GM23338 (cell line): ENCODE measurements around the gene THYN1. TPM values are rescaled to one million over a fixed set of nuclear protein-coding genes. Genes with fewer than 3 reads are reported as not detected.

ENCODE experiments used
- ATAC-seq: fragments of 200-7000 bp; cut with Tn5 transposase; 3 replicates; pipeline ENCODE4 v1.9.1; 2020
- DNase-seq: peaks from one replicate; pipeline ENCODE4 v3.0.0-alpha.2; 2015; ENCODE audit warnings: low spot score
- H2AFZ ChIP-seq: fragments of 200-600 bp; sonication (generic); 2 replicates; pipeline ENCODE4 v1.8.0; 2016; ENCODE audit warnings: antibody characterized with exemption, mild to moderate bottlenecking, moderate library complexity
- H3F3A ChIP-seq: fragments of 200-600 bp; sonication (generic); replicated peaks from 2 replicates; pipeline ENCODE4 v1.8.0; 2017; ENCODE audit warnings: antibody characterized with exemption, mixed run types, low read depth
- H3K27ac ChIP-seq: fragments of 200-600 bp; sonication (generic); 2 replicates; pipeline ENCODE4 v1.6.1; 2016; ENCODE audit warnings: low read depth
- H3K27me3 ChIP-seq: fragments of 200-600 bp; sonication (generic); 2 replicates; pipeline ENCODE4 v1.8.0; 2016; ENCODE audit warnings: mild to moderate bottlenecking, mixed run types, moderate library complexity; ENCODE audit not compliant: insufficient read depth
- H3K36me3 ChIP-seq: fragments of 200-600 bp; sonication (generic); 2 replicates; pipeline ENCODE4 v1.8.0; 2016; ENCODE audit warnings: mild to moderate bottlenecking; ENCODE audit not compliant: insufficient read depth
- H3K4me1 ChIP-seq: fragments of 200-600 bp; sonication (generic); 2 replicates; pipeline ENCODE4 v1.8.0; 2016; ENCODE audit warnings: mild to moderate bottlenecking, moderate library complexity; ENCODE audit not compliant: insufficient read depth
- H3K4me2 ChIP-seq: fragments of 200-600 bp; sonication (generic); 2 replicates; pipeline ENCODE4 v1.7.1; 2017; ENCODE audit warnings: mixed run types
- H3K4me3 ChIP-seq: fragments of 200-600 bp; sonication (generic); 2 replicates; pipeline ENCODE4 v1.6.1; 2016; ENCODE audit warnings: mixed run types
- H3K79me2 ChIP-seq: fragments of 200-600 bp; sonication (generic); replicated peaks from 2 replicates; pipeline ENCODE4 v1.8.0; 2017; ENCODE audit warnings: mild to moderate bottlenecking; ENCODE audit not compliant: insufficient read depth
- H3K9me2 ChIP-seq: fragments of 200-600 bp; sonication (generic); 2 replicates; pipeline ENCODE4 v1.8.0; 2017; ENCODE audit not compliant: insufficient read depth
- H4K20me1 ChIP-seq: fragments of 200-600 bp; sonication (generic); replicated peaks from 2 replicates; pipeline ENCODE4 v1.8.0; 2017; ENCODE audit warnings: mild to moderate bottlenecking; ENCODE audit not compliant: insufficient read depth
- H3K27ac Mint-ChIP-seq: 2 replicates; pipeline ENCODE4 v1.8.0; 2020; ENCODE audit warnings: inconsistent platforms, mild to moderate bottlenecking, moderate library complexity, mixed read lengths
- H3K27me3 Mint-ChIP-seq: 3 replicates; pipeline ENCODE4 v1.8.0; 2022; ENCODE audit warnings: low read depth, mild to moderate bottlenecking, moderate library complexity, mixed read lengths, inconsistent platforms; ENCODE audit not compliant: insufficient read depth, poor library complexity
- H3K36me3 Mint-ChIP-seq: 3 replicates; pipeline ENCODE4 v1.8.0; 2021; ENCODE audit warnings: low read depth, mild to moderate bottlenecking, inconsistent platforms, moderate library complexity, mixed read lengths
- H3K4me1 Mint-ChIP-seq: 3 replicates; pipeline ENCODE4 v1.8.0; 2020; ENCODE audit warnings: mild to moderate bottlenecking, inconsistent platforms, mixed read lengths
- H3K4me3 Mint-ChIP-seq: 3 replicates; pipeline ENCODE4 v1.8.0; 2021; ENCODE audit warnings: moderate library complexity, mild to moderate bottlenecking, inconsistent platforms, mixed read lengths
- H3K9me3 Mint-ChIP-seq: 3 replicates; pipeline ENCODE4 v1.8.0; 2020; ENCODE audit warnings: moderate library complexity, mild to moderate bottlenecking, inconsistent platforms, mixed read lengths
- CREB1 ChIP-seq: fragments of 250-450 bp; sonication (Bioruptor Pico); IDR thresholded peaks from 2 replicates; pipeline ENCODE4 v1.5.0; 2020; ENCODE audit warnings: low read depth, mild to moderate bottlenecking, moderate library complexity
- EZH2 ChIP-seq: fragments of 200-600 bp; sonication (generic); IDR thresholded peaks from one replicate; pipeline ENCODE4 v1.8.0; 2017; ENCODE audit warnings: antibody characterized with exemption, mild to moderate bottlenecking, low read depth; ENCODE audit not compliant: unreplicated experiment
- EZH2phosphoT487 ChIP-seq: fragments of 200-600 bp; sonication (generic); IDR thresholded peaks from one replicate; pipeline ENCODE4 v1.8.1; 2018; ENCODE audit warnings: antibody characterized with exemption; ENCODE audit not compliant: unreplicated experiment
- JUNB ChIP-seq: IDR thresholded peaks from one replicate; pipeline ENCODE4 v1.6.1; 2016; ENCODE audit warnings: antibody characterized with exemption; ENCODE audit not compliant: unreplicated experiment
- NANOG ChIP-seq: IDR thresholded peaks from 2 replicates; pipeline ENCODE4 v1.6.1; 2016; ENCODE audit warnings: antibody characterized with exemption, borderline replicate concordance
- POLR2AphosphoS5 ChIP-seq: IDR thresholded peaks from 2 replicates; pipeline ENCODE4 v1.6.1; 2016; ENCODE audit warnings: antibody characterized with exemption, low read depth
- STAT1 ChIP-seq: IDR thresholded peaks from one replicate; pipeline ENCODE4 v1.6.1; 2016; ENCODE audit warnings: antibody characterized with exemption; ENCODE audit not compliant: unreplicated experiment
- ZNF331 ChIP-seq: fragments of 250-450 bp; sonication (Bioruptor Pico); IDR thresholded peaks from 2 replicates; pipeline ENCODE4 v1.5.0; 2020; ENCODE audit warnings: low read depth, mild to moderate bottlenecking, moderate library complexity
- polyA plus RNA-seq: library from polyadenylated mRNA; unstranded; fragments of >200 nt; fragmentation: Nextera tagmentation; extraction: Ambion mirVana; gene quantifications from 2 replicates; pipeline ENCODE4 v1.2.1, GENCODE V29; 2016
- total RNA-seq: library from RNA; depleted of rRNA; stranded (reverse); fragments of >200 nt; shearing (Covaris generic); gene quantifications from 2 replicates; pipeline ENCODE4 v1.2.3, GENCODE V29; 2014
- TF ChIP-seq, protein P1 (sequence below): IDR thresholded peaks from one replicate; pipeline ENCODE4 v1.6.1; 2018; ENCODE audit warnings: antibody characterized with exemption; ENCODE audit not compliant: unreplicated experiment
- TF ChIP-seq, protein P2 (sequence below): IDR thresholded peaks from 2 replicates; pipeline ENCODE4 v1.6.1; 2016; ENCODE audit warnings: antibody characterized with exemption
- TF ChIP-seq, protein P3 (sequence below), 2 experiments: fragments of 200-600 bp in 1 of 2; sonication (generic) in 1 of 2; conservative IDR thresholded peaks; 2 replicates each; pipeline versions ENCODE4 v1.5.1 to v1.6.1; 2016 to 2017; ENCODE audit warnings: antibody characterized with exemption in 2 of 2, low read depth in 2 of 2, mild to moderate bottlenecking in 2 of 2, moderate library complexity in 1 of 2

Gene THYN1
- total and polyA plus RNA-seq, 2 experiments from 2014 or later: 116 to 216 TPM

DNA sequence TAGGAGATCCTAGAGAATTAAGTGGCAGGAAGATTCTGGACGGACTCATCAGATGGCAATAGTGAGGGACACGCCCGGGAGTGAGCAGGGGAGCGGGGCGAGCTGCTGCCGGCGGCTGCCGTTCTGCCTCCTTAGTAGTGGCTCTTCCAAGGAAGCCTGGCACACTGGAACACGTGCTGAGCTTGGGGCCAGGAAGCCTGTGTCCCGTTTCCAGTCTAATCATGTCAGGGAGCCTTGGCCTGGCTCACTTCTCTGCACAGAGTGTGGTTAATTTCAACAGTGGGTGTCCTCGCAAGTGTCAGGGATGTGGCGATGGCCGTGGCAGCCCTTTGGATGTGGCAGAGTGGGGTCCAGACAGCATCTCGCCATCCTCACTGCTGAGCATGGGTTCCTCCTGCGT, 39.5 kb upstream of the THYN1 start (continued):
- TF ChIP-seq NANOG: no peak
- TF ChIP-seq, protein P1, sequence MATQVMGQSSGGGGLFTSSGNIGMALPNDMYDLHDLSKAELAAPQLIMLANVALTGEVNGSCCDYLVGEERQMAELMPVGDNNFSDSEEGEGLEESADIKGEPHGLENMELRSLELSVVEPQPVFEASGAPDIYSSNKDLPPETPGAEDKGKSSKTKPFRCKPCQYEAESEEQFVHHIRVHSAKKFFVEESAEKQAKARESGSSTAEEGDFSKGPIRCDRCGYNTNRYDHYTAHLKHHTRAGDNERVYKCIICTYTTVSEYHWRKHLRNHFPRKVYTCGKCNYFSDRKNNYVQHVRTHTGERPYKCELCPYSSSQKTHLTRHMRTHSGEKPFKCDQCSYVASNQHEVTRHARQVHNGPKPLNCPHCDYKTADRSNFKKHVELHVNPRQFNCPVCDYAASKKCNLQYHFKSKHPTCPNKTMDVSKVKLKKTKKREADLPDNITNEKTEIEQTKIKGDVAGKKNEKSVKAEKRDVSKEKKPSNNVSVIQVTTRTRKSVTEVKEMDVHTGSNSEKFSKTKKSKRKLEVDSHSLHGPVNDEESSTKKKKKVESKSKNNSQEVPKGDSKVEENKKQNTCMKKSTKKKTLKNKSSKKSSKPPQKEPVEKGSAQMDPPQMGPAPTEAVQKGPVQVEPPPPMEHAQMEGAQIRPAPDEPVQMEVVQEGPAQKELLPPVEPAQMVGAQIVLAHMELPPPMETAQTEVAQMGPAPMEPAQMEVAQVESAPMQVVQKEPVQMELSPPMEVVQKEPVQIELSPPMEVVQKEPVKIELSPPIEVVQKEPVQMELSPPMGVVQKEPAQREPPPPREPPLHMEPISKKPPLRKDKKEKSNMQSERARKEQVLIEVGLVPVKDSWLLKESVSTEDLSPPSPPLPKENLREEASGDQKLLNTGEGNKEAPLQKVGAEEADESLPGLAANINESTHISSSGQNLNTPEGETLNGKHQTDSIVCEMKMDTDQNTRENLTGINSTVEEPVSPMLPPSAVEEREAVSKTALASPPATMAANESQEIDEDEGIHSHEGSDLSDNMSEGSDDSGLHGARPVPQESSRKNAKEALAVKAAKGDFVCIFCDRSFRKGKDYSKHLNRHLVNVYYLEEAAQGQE: no peak
- TF ChIP-seq EZH2: no peak
- TF ChIP-seq, protein P2, sequence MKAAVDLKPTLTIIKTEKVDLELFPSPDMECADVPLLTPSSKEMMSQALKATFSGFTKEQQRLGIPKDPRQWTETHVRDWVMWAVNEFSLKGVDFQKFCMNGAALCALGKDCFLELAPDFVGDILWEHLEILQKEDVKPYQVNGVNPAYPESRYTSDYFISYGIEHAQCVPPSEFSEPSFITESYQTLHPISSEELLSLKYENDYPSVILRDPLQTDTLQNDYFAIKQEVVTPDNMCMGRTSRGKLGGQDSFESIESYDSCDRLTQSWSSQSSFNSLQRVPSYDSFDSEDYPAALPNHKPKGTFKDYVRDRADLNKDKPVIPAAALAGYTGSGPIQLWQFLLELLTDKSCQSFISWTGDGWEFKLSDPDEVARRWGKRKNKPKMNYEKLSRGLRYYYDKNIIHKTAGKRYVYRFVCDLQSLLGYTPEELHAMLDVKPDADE: no peak
- no peak for TF ChIP-seq EZH2phosphoT487
- TF ChIP-seq JUNB: no peak
- TF ChIP-seq, protein P3, sequence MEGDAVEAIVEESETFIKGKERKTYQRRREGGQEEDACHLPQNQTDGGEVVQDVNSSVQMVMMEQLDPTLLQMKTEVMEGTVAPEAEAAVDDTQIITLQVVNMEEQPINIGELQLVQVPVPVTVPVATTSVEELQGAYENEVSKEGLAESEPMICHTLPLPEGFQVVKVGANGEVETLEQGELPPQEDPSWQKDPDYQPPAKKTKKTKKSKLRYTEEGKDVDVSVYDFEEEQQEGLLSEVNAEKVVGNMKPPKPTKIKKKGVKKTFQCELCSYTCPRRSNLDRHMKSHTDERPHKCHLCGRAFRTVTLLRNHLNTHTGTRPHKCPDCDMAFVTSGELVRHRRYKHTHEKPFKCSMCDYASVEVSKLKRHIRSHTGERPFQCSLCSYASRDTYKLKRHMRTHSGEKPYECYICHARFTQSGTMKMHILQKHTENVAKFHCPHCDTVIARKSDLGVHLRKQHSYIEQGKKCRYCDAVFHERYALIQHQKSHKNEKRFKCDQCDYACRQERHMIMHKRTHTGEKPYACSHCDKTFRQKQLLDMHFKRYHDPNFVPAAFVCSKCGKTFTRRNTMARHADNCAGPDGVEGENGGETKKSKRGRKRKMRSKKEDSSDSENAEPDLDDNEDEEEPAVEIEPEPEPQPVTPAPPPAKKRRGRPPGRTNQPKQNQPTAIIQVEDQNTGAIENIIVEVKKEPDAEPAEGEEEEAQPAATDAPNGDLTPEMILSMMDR (conservative IDR thresholded peaks at IDR 0.05; ENCODE audit: low read depth in 2 of 2): no peak
- TF ChIP-seq ZNF331 (CRISPR knock-in tag): no peak
- no peak for TF ChIP-seq STAT1

DNA sequence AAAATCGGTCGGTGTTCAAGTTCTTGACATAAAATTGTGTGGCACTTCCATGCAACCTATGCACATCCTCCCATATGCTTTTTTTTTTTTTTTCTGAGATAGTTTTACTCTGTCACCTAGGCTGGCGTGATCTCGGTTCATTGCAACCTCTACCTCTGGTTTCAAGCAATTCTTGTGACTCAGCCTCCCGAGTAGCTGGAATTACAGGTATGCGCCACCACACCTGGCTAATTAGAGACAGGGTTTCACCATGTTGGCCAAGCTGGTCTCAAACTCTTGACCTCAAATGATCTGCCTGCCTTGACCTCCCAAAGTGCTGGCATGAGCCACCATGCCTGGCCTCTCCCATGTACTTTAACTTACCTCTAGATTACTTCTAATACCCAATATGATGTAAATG, 38.0 kb upstream of the THYN1 start:
- no peak overlapping the region for H3K4me3 Mint-ChIP-seq
- DNase-seq: no peak
- TF ChIP-seq CREB1 (CRISPR knock-in tag): no peak
- TF ChIP-seq POLR2AphosphoS5: no peak
- TF ChIP-seq, protein P1: no peak

More for the DNA sequence above, 38.0 kb upstream of the THYN1 start:
- Mint-ChIP-seq H3K36me3 (peaks cover 68% of the 10 kb centered on the region), H3K27ac (no peak overlapping the region), H3K4me1 (peaks cover 25% of the 10 kb centered on the region), H3K9me3 (no peaks in the 10 kb centered on the region), H3K27me3 (peaks cover 9% of the 10 kb centered on the region)
- 0 out of 2 replicates have a peak, but pooled peaks cover 6% of the 10 kb centered on the region for H3K4me1 ChIP-seq
- no peaks in the 10 kb centered on the region for H4K20me1 ChIP-seq
- H3K4me2 ChIP-seq: no peak overlapping the region
- no peak overlapping the region for H3K27ac ChIP-seq
- H3K36me3 ChIP-seq: peaks cover 18% of the 10 kb centered on the region
- H3K79me2 ChIP-seq: no peaks in the 10 kb centered on the region
- no peak overlapping the region for H2AFZ ChIP-seq
- H3F3A ChIP-seq: no peaks in the 10 kb centered on the region
- H3K4me3 ChIP-seq: no peak overlapping the region
- no peak for ATAC-seq
- no peaks in the 10 kb centered on the region for H3K9me2 ChIP-seq
- no peaks in the 10 kb centered on the region for H3K27me3 ChIP-seq
